H7 (cell line): ENCODE data around the gene ZEB1. TPM values are rescaled to one million over a fixed set of nuclear protein-coding genes. Genes with fewer than 3 reads are reported as not detected.
"Not testable (repeated sequence)": the region's sequence is repeated elsewhere in the genome, so short reads cannot be mapped to it uniquely, and the experiment has no call there.

Experiments
- DNase-seq: peaks from one replicate; pipeline ENCODE4 v3.0.0; 2012
- H3K27me3 ChIP-seq: 2 replicates; pipeline ENCODE4 v1.6.0; 2011; ENCODE audit warnings: mild to moderate bottlenecking, low read length; ENCODE audit not compliant: control insufficient read depth, insufficient read depth
- H3K36me3 ChIP-seq: replicated peaks from 2 replicates; pipeline ENCODE4 v1.5.1; 2011; ENCODE audit warnings: low read length; ENCODE audit not compliant: control insufficient read depth, insufficient read depth
- H3K4me3 ChIP-seq: 2 replicates; pipeline ENCODE4 v1.5.1; 2011; ENCODE audit warnings: low read depth, mild to moderate bottlenecking, control low read depth, low read length, moderate library complexity; ENCODE audit not compliant: insufficient read depth
- total RNA-seq: library from RNA; depleted of rRNA; stranded (reverse); fragments of >200 nt; shearing (Covaris generic); gene quantifications from 2 replicates; pipeline ENCODE4 v1.2.3, GENCODE V29; 2014

Gene ZEB1
- total RNA-seq, 1 experiment from 2014 or later: 6.8 TPM

- no peak for DNase-seq
- no peaks in the 10 kb centered on the region for H3K36me3 ChIP-seq
- no peak overlapping the region for H3K4me3 ChIP-seq
Observed at GRCh38 chr10:31404640-31405039, 85.6 kb downstream of the ZEB1 start.

GRCh38 chr10:31405829-31406228, 86.8 kb downstream of the ZEB1 start:
- not testable (repeated sequence) for H3K36me3 ChIP-seq, DNase-seq, H3K4me3 ChIP-seq, H3K27me3 ChIP-seq

More at GRCh38 chr10:31404640-31405039, 85.6 kb downstream of the ZEB1 start:
- no peaks in the 10 kb centered on the region for H3K27me3 ChIP-seq

- H3K27me3 ChIP-seq, DNase-seq, H3K4me3 ChIP-seq, H3K36me3 ChIP-seq: not testable (repeated sequence)
Observed at GRCh38 chr10:31412397-31412796, 93.4 kb downstream of the ZEB1 start.

- no peak overlapping the region for H3K4me3 ChIP-seq
- DNase-seq: no peak
- H3K27me3 ChIP-seq: no peaks in the 10 kb centered on the region
- no peaks in the 10 kb centered on the region for H3K36me3 ChIP-seq
Observed at GRCh38 chr10:31413325-31413724, 94.3 kb downstream of the ZEB1 start.

- no peak overlapping the region for H3K4me3 ChIP-seq
- no peaks in the 10 kb centered on the region for H3K27me3 ChIP-seq
- no peak for DNase-seq
- H3K36me3 ChIP-seq: no peaks in the 10 kb centered on the region
Observed at GRCh38 chr10:31418481-31418880, 99.5 kb downstream of the ZEB1 start.

- no peaks in the 10 kb centered on the region for H3K36me3 ChIP-seq
- no peak overlapping the region for H3K4me3 ChIP-seq
- DNase-seq: no peak
- H3K27me3 ChIP-seq: no peaks in the 10 kb centered on the region
Observed at GRCh38 chr10:31419394-31420063, 100.5 kb downstream of the ZEB1 start.

- Histone ChIP-seq H3K36me3 (no peaks in the 10 kb centered on the region), H3K4me3 (no peak overlapping the region), H3K27me3 (no peaks in the 10 kb centered on the region)
- DNase-seq: no peak
Observed at GRCh38 chr10:31421322-31421721, 102.3 kb downstream of the ZEB1 start.

GRCh38 chr10:31422634-31423033, 103.6 kb downstream of the ZEB1 start:
- Histone ChIP-seq H3K27me3 (no peaks in the 10 kb centered on the region), H3K36me3 (no peaks in the 10 kb centered on the region), H3K4me3 (no peak overlapping the region)
- DNase-seq: no peak

- DNase-seq: no peak
- Histone ChIP-seq H3K36me3 (no peaks in the 10 kb centered on the region), H3K4me3 (no peak overlapping the region), H3K27me3 (no peaks in the 10 kb centered on the region)
Observed at GRCh38 chr10:31424473-31424872, 105.5 kb downstream of the ZEB1 start.

GRCh38 chr10:31426401-31426800, 107.4 kb downstream of the ZEB1 start:
- no peaks in the 10 kb centered on the region for H3K27me3 ChIP-seq
- no peaks in the 10 kb centered on the region for H3K36me3 ChIP-seq
- no peak for DNase-seq
- no peak overlapping the region for H3K4me3 ChIP-seq

- DNase-seq, H3K36me3 ChIP-seq, H3K4me3 ChIP-seq, H3K27me3 ChIP-seq: not testable (repeated sequence)
Observed at GRCh38 chr10:31427334-31427733, 108.3 kb downstream of the ZEB1 start.

- H3K27me3 ChIP-seq, DNase-seq, H3K36me3 ChIP-seq, H3K4me3 ChIP-seq: not testable (repeated sequence)
Observed at GRCh38 chr10:31428499-31428898, 109.5 kb downstream of the ZEB1 start.

GRCh38 chr10:31431021-31431420, 112.0 kb downstream of the ZEB1 start:
- H3K27me3 ChIP-seq: no peaks in the 10 kb centered on the region
- DNase-seq: no peak
- H3K36me3 ChIP-seq: no peaks in the 10 kb centered on the region
- H3K4me3 ChIP-seq: no peak overlapping the region

GRCh38 chr10:31437959-31438358, 118.9 kb downstream of the ZEB1 start:
- H3K27me3 ChIP-seq: no peaks in the 10 kb centered on the region
- no peaks in the 10 kb centered on the region for H3K36me3 ChIP-seq
- no peak for DNase-seq

GRCh38 chr10:31451766-31452165, 132.8 kb downstream of the ZEB1 start:
- Histone ChIP-seq H3K4me3 (no peak overlapping the region), H3K36me3 (no peaks in the 10 kb centered on the region), H3K27me3 (no peaks in the 10 kb centered on the region)
- DNase-seq: no peak

More at GRCh38 chr10:31437959-31438358, 118.9 kb downstream of the ZEB1 start:
- H3K4me3 ChIP-seq: no peak overlapping the region

GRCh38 chr10:31456468-31456867, 137.5 kb downstream of the ZEB1 start:
- DNase-seq: no peak
- Histone ChIP-seq H3K4me3 (no peak overlapping the region), H3K27me3 (no peaks in the 10 kb centered on the region), H3K36me3 (no peaks in the 10 kb centered on the region)
